ENCODE data around the gene DYRK3. TPM values are rescaled to one million over a fixed set of nuclear protein-coding genes. Genes with fewer than 3 reads are reported as not detected.

DYRK3 gene
- total and polyA plus RNA-seq, 10 of the 15 experiments (the other 5 are each of a cell fraction or from before 2014, with no cell fraction given), result 1.6 to 12.9 (median 10.3) TPM

GRCh38 chr1:206668874-206669410, 33.6 kb downstream of the DYRK3 start:
- no TSS peak for BruUV-seq (replicated peaks)
- intact Hi-C loops (cut with micrococcal nuclease; ENCODE audit: unreplicated experiment), result no loop called here
- DNase-seq (ENCODE audit: low read depth, low spot score) (no peak), FAIRE-seq (no peak), ATAC-seq (no peak)
- H3K4me1 ChIP-seq (ENCODE audit: control insufficient read depth, insufficient read depth, low read length), result peaks cover 23% of the 10 kb centered on the region
- H3K27ac ChIP-seq (ENCODE audit: control insufficient read depth, insufficient read depth), result no peak overlapping the region
- no peaks in the 10 kb centered on the region for H3K9me3 ChIP-seq (replicated peaks; ENCODE audit: control insufficient read depth, insufficient read depth, low read length)
- no peaks in the 10 kb centered on the region for H3K79me2 ChIP-seq (ENCODE audit: control insufficient read depth, insufficient read depth, low read length)
- H2AFZ ChIP-seq (ENCODE audit: control insufficient read depth, low read depth, low read length), result no peak overlapping the region
- H3K9ac ChIP-seq (ENCODE audit: control insufficient read depth, insufficient read depth, low read length), result no peak overlapping the region
- ChIA-PET CTCF (interaction anchor here (0.8 to 28.3 kb wide), 12 partner anchors 11 to 313 kb away, joined by 3 to 1150 read pairs (median 6); partner anchors contain the start of genes DYRK3 and EIF2D), RAD21 (ENCODE audit: unreplicated experiment) (interaction anchor here (1.5 to 2.8 kb wide), 3 partner anchors 11 to 249 kb away, joined by 3 to 17 read pairs (median 6); partner anchors contain the start of gene DYRK3), SMC1A (ENCODE audit: uncharacterized antibody, unreplicated experiment) (interaction anchor here (0.7 to 14.7 kb wide), 15 partner anchors 10 to 313 kb away, joined by 3 to 301 read pairs (median 4); partner anchors contain the start of gene DYRK3), POLR2A (interaction anchor here (0.6 to 6.4 kb wide), 2 partner anchors 36 to 302 kb away, joined by 3 to 92 read pairs; partner anchors contain the start of gene DYRK3)
- TF ChIP-seq PAX8 (IDR thresholded peaks at IDR 0.05) (no peak), PRDM15 (CRISPR knock-in tag; IDR thresholded peaks at IDR 0.05) (no peak), RBBP5 (conservative IDR thresholded peaks at IDR 0.05) (no peak), SUPT20H (IDR thresholded peaks at IDR 0.05; ENCODE audit: borderline replicate concordance, control insufficient read depth, low read depth, low read length) (no peak), LARP7 (IDR thresholded peaks at IDR 0.05) (no peak), IRF5 (IDR thresholded peaks at IDR 0.05; ENCODE audit: borderline replicate concordance) (no peak), HCFC1 (IDR thresholded peaks at IDR 0.05; ENCODE audit: low read length) (no peak), SKIL (IDR thresholded peaks at IDR 0.05; ENCODE audit: low read depth, poor library complexity, severe bottlenecking) (no peak), SPI1 (IDR thresholded peaks at IDR 0.05; ENCODE audit: borderline replicate concordance, insufficient read depth, low read depth, low read length) (no peak), SP1 (IDR thresholded peaks at IDR 0.05; ENCODE audit: low read depth, low read length) (no peak), SMAD5 (IDR thresholded peaks at IDR 0.05; ENCODE audit: low read depth) (no peak), ASH2L (IDR thresholded peaks at IDR 0.05; ENCODE audit: borderline replicate concordance, low read depth) (no peak), MTA2 (IDR thresholded peaks at IDR 0.05; ENCODE audit: low read depth) (no peak), NFYA (IDR thresholded peaks at IDR 0.05; ENCODE audit: borderline replicate concordance, low read depth, low read length) (no peak), CHD1 (IDR thresholded peaks at IDR 0.05; ENCODE audit: low read depth, low read length) (no peak)
- H3K36me3 ChIP-seq (ENCODE audit: control insufficient read depth in 2 of 2, insufficient read depth in 2 of 2, low read length in 1 of 2), result no peaks in the 10 kb centered on the region
- in situ Hi-C loops (cut with MboI), result no loop called here
- H3K27me3 ChIP-seq (replicated peaks in 1 of 2; ENCODE audit: control insufficient read depth in 2 of 2, insufficient read depth in 2 of 2, low read length in 1 of 2), result no peaks in the 10 kb centered on the region
- no peak overlapping the region for H3K4me2 ChIP-seq (ENCODE audit: control insufficient read depth, insufficient read depth)
- 73% methylated on average over 6 of the region's 6 CpGs for WGBS (ENCODE audit: insufficient coverage, insufficient replicate concordance, low lambda C conversion rate, missing lambda C conversion rate)
- no peaks in the 10 kb centered on the region for H4K20me1 ChIP-seq (ENCODE audit: control insufficient read depth, insufficient read depth)
- H3K4me3 ChIP-seq, result no peak overlapping the region
